Epithelial cell of proximal tubule (primary cell): ENCODE results near the gene OOSP3. TPM values are rescaled to one million over a fixed set of nuclear protein-coding genes. Genes with fewer than 3 reads are reported as not detected.
"Not testable (repeated sequence)": the region's sequence is repeated elsewhere in the genome, so short reads cannot be mapped to it uniquely, and the experiment has no call there.

Source experiments
- DNase-seq: peaks from one replicate; pipeline ENCODE4 v3.0.0-alpha.2; 2011; ENCODE audit warnings: low read depth
- H3K4me3 ChIP-seq: 2 replicates; pipeline ENCODE4 v1.5.1; 2011; ENCODE audit warnings: low read depth, mild to moderate bottlenecking, low read length
- total RNA-seq: library from RNA; depleted of rRNA; stranded (reverse); fragments of >200 nt; gene quantifications from 2 replicates; pipeline ENCODE4 v1.2.3, GENCODE V29; 2015
- TF ChIP-seq, protein P1 (sequence below): conservative IDR thresholded peaks from 2 replicates; pipeline ENCODE4 v1.5.1; 2012; ENCODE audit warnings: low read depth, mild to moderate bottlenecking, low read length

OOSP3 gene
- total RNA-seq, 1 donor from 2014 or later = not detected

DNA sequence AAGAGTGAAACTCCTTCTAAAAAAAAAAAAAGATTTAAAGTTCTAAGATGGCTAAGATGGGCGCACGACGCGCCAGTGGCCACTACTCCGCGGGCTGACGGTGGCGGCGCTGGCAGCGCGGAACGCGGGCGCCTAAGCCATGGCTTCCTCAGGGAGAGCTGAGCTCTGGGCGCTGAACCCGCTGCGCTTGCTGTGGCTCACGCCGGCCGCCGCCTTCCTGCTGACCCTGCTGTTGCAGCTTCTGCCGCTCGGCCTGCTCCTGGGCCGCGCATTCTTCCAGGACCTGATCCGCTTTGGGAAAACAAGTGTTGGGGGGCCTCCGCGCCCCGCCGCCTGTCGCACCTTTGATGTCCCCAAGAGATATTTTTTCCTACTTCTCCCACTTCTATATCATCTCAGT is 19.5 kb downstream of the OOSP3 start:
- no peak for DNase-seq
- H3K4me3 ChIP-seq = no peak overlapping the region
- TF ChIP-seq, protein P1, sequence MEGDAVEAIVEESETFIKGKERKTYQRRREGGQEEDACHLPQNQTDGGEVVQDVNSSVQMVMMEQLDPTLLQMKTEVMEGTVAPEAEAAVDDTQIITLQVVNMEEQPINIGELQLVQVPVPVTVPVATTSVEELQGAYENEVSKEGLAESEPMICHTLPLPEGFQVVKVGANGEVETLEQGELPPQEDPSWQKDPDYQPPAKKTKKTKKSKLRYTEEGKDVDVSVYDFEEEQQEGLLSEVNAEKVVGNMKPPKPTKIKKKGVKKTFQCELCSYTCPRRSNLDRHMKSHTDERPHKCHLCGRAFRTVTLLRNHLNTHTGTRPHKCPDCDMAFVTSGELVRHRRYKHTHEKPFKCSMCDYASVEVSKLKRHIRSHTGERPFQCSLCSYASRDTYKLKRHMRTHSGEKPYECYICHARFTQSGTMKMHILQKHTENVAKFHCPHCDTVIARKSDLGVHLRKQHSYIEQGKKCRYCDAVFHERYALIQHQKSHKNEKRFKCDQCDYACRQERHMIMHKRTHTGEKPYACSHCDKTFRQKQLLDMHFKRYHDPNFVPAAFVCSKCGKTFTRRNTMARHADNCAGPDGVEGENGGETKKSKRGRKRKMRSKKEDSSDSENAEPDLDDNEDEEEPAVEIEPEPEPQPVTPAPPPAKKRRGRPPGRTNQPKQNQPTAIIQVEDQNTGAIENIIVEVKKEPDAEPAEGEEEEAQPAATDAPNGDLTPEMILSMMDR = no peak

DNA sequence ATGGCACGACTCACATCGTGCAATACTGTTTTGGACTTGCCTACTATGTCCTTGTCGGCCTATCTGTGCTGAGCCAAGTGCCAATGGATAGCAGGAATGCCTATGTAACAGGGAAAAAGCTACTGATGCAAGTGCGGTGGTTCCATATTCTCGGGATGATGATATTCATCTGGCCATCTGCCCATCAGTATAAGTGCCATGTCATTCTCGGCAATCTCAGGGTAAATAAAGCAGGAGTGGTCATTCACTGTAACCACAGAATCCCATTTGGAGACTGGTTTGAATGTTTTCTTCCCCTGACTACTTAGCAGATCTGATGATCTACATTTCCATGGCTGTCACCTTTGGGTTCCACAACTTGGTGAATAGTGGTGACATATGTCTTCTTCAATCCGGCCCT is 20.1 kb downstream of the OOSP3 start:
- TF ChIP-seq, protein P1 = no peak
- no peak overlapping the region for H3K4me3 ChIP-seq
- no peak for DNase-seq

DNA sequence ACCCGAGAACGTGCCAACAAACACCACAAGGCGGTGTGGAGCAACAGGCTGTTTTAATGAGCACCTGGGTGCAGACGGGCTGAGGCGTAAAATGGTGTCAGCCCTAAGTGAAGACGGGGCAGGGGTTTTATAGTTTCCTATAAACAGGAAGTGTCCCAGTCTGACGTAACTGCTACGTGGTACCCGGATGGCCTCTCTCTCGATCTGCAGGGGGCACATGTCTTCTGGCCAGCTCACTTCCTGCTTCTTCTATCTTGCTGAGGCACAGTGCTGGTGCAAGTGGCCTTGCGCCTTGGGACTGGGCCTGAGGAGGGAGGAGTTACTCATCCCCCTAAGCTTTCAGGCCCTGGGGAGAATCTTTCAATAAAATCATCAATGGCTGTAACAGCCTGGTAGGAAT is 20.9 kb downstream of the OOSP3 start:
- DNase-seq = no peak

DNA sequence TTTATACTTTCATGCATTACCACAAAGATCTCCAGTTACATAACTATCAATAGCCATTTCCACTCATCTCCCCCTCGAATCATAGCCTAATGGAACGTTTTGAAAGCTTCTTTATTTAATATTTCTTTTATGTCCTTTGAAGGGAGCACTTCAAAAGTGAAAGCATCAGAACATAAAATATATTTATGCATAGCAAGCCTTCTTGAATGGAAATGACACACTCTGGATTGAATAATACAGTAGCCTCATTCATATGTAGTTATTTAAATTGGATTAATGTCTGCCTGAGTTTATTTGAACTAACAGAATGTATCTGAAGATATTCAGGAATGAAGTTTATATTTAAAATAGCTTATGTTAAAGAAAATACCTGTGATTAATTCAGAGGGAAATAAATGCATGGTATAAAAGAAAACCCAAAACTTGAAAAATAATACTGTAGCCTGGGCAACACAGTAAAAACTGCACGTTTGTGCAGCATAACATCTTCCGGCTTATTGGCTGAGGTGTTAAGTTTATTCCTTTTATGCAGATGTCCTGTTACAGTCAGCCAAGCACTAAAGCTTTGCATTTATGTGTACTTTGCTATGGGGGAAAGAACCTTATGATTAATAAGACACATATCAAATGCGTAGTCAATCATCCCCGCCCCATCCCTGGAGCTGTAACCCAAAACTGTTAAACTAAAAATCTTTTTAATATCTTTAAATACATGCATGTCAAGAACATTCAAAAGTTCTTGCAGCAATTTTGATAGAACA is 22.0 kb downstream of the OOSP3 start:
- H3K4me3 ChIP-seq = no peak overlapping the region
- no peak for DNase-seq

More for the DNA sequence above, 20.9 kb downstream of the OOSP3 start:
- TF ChIP-seq, protein P1 = no peak
- no peak overlapping the region for H3K4me3 ChIP-seq

DNA sequence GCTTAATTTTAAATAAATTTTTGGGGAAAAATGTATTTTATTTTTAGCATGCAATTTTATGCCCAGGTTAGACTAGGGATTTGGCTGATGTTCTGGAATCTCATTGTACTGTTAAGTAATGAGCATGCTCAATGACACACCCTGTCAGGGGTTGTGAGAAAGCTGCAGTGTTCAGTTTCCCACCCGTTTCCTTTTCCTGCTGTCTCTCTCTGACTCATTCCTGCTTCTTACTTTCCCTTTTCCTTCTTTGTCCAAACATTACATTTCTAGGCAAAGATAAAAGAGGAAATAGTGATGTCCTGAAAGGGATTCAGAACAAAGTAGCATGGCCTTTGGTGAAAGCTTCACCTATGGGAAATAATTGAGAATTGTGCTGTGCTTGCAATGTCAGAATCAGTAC is 22.7 kb downstream of the OOSP3 start:
- no peak overlapping the region for H3K4me3 ChIP-seq

More for the DNA sequence above, 22.0 kb downstream of the OOSP3 start:
- TF ChIP-seq, protein P1 = no peak

DNA sequence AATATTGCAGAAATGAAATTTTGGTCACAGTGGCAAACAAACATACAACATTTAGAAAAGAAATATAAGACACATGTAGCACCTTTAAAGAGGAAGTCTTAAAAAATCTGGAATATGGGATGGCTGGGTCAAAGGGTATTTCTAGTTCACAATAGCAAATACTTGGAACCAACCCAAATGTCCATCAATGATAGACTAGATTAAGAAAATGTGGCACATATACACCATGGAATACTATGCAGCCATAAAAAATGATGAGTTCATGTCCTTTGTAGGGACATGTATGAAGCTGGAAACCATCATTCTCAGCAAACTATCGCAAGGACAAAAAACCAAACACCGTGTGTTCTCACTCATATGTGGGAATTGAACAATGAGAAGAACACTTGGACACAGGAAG is 25.0 kb downstream of the OOSP3 start:
- H3K4me3 ChIP-seq, DNase-seq: not testable (repeated sequence)

More for the DNA sequence above, 22.7 kb downstream of the OOSP3 start:
- TF ChIP-seq, protein P1 = no peak
- DNase-seq = peak; percentile 56

DNA sequence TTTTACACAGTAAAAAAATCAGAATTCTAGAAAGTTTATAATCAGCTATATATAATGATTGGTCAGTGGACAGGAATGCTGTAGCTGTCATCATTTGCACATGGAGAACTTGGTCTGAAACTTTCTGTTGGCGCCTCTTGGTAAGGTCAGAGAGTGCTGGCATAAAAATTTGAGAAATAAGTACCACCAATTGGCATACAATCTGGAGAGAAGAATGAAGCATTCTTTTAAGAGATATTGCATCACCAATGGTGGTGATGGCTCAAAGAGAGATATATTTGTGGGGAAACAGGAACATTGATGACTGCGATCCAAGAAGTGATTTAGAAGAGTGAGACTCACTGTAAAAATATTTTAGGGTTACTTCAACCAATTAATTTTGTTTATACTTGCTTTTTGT is 39.9 kb downstream of the OOSP3 start:
- DNase-seq = no peak

More for the DNA sequence above, 39.9 kb downstream of the OOSP3 start:
- TF ChIP-seq, protein P1 = no peak
- no peak overlapping the region for H3K4me3 ChIP-seq
